KBM-7 (cell line): ENCODE data around the gene CRADD.

ENCODE experiments used
- DNase-seq: peaks from one replicate; pipeline ENCODE4 v3.0.0-alpha.2; 2015
- in situ Hi-C: fragments of 300-500 bp; cut with MboI; formaldehyde crosslinking; loops from 2 replicates; pipeline ENCODE4 v1.14.3; 2020; ENCODE audit warnings: low sequenced_read_pairs, low pct_unique_long_range_greater_than_20kb, mixed read lengths

Gene CRADD

DNA sequence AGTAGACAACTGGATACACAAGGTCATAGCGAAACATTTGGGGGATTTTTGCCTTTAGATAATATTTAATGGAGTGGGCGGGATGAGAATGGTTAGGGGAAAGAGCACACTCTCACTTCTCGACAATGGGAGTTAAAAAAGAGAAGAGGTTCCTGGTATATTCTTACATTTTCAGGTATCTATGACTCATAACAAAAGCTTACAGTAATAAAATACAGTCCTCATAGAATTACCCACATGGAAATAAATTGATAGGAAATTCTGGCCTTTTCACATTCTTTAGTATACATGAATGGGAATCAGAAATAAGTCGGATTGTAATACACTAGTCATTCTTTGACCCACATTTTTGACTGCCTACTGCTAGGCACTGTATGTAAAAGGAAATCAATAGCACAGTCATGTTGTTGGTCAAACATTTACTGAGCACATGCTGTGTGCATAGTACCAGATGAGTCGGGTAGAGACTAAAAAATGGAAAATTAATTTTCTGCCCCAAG, 8.2 kb upstream of the CRADD start:
- no peak for DNase-seq
- in situ Hi-C loops = no loop called here

DNA sequence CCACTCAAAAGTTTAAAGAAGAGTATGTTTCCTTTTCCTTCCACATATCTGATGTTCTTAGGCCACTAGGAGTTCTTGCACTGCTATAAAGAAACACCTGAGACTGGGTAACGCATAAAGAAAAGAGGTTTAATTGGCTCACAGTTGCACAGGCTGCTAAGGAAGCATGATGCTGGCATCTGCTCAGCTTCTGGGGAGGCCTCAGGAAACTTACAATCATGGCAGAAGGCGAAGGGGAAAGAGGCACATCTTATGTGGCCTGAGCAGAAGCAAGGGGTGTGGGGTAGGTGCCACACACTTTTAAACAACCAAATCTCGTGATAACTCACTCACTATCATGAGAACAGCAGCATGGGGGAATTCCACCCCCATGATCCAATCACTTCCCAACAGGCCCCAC, 7.7 kb upstream of the CRADD start:
- in situ Hi-C loops = no loop called here
- no peak for DNase-seq

DNA sequence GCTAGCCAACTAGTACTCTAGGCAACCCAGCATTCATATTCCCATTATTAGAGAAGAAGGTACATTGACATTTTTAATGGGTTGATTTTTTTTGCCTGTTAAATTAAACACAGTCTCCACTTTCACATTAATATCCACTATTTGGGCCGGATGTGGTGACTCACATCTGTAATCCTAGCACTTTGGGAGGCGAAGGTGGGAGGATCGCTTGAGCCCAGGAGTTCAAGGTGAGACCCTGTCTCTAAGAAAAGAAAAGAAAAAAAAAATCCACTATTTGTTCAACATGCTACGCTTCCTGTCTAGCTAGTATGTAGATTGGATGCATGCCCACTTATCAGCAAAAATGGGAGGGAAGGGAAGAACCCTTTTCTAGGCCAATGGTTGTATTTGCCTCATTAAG, 7.1 kb upstream of the CRADD start:
- DNase-seq = no peak
- in situ Hi-C loops = no loop called here

DNA sequence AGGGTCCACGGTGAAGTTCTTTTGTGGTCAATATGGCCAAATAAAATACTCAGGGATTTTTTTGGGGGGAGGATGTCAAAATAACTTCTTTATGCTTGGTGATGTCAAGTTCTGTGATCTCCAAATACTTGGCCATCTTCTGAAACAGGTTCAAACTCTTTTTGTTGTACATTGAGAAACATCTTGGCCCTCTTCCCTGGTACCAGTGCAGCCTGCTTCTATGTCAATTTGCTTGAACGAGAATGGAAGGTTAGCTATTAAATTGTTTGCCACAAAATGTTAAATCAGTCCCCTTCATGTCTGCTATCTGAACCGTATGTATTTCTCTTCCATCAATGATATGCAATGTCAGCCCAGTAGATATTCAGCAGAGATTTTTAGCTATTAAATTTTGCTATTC, 6.1 kb upstream of the CRADD start:
- in situ Hi-C loops = no loop called here
- no peak for DNase-seq

DNA sequence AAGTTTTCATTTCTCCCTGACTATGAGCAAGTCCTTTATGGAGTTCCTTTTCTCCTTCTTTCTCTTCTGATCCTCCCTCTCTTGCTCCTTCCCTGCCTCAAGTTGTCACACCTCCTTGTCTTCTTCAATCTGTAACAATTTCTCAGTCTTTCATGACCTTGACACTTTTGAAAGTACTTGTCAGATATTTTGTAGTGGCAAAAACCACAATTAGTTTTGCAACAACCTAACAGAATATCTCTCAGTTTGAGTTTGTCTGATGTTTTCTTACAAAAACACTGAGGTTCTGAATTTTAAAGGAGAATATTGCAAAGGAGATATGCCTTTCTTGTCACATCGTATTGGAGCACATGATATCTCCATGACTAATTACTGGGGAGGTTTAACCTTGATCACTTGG, 4.1 kb upstream of the CRADD start:
- in situ Hi-C loops = no loop called here
- no peak for DNase-seq

DNA sequence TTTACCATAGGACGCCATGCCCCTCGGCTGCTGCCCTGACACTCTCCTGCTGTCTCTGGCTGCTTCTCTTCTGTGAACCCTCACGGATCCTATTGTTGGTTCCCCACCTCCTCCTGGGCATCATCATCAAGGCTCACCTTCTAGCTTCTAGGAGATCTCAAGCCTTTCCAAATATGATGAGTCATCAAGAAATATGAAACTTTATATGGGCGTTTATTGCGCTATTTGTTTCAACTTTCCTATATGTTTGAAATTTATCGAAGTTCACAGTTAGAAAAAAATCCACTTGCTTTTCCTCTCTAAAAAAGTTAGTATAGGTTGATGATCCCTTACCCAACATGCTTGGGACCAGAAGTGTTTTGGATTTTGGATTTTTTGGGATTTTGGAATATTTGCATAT, 2.8 kb upstream of the CRADD start:
- DNase-seq = no peak
- in situ Hi-C loops = no loop called here

DNA sequence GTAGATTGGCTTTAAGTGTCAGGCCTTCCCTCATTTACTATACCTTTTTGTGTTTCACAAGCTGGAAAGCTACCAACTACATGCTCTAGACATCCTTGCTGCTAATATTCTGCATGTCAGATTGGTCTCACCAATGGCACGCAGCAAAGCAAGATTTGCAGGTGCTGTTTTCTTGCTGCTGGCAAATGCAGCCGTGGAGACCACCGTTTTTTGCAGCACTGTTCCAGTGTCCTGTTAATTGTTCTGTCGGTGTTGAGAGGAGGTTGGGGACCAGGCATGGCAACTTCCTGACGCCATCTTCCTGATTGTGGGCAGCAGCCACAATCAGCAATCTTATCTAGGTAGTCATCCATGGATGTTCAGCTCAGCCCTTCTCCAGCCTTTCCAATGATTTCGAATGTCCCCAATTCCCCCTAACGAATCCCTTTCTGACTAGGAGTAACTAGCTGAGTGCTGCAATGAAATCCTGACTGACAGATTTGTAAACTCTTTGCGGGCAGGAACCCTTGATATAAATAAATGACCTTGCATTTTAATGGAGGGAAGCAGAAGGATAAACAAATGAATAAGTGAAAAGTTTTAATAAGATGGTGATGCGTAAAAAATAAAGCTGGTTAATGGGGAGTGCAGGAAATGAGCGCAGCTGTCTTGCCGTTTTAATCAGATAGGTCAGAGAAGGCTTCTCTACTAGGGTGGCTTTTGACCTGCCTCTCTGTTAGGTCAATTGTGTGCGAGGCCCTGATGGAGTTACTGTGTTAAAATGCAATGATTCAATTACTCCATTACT, 574 bp upstream of the CRADD start:
- in situ Hi-C loops = no loop called here
- DNase-seq = no peak

DNA sequence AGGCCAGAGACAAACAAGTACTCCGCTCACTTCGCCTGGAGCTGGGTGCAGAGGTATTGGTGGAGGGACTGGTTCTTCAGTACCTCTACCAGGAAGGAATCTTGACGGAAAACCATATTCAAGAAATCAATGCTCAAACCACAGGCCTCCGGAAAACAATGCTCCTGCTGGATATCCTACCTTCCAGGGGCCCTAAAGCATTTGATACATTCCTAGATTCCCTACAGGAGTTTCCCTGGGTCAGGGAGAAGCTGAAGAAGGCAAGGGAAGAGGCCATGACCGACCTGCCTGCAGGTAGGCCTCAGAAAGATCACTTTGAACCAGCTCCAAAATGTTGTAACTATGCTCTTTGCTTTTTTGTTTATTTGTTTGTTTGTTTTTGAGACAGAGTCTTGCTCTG, 1.6 kb downstream of the CRADD start:
- in situ Hi-C loops = no loop called here
- DNase-seq = no peak

DNA sequence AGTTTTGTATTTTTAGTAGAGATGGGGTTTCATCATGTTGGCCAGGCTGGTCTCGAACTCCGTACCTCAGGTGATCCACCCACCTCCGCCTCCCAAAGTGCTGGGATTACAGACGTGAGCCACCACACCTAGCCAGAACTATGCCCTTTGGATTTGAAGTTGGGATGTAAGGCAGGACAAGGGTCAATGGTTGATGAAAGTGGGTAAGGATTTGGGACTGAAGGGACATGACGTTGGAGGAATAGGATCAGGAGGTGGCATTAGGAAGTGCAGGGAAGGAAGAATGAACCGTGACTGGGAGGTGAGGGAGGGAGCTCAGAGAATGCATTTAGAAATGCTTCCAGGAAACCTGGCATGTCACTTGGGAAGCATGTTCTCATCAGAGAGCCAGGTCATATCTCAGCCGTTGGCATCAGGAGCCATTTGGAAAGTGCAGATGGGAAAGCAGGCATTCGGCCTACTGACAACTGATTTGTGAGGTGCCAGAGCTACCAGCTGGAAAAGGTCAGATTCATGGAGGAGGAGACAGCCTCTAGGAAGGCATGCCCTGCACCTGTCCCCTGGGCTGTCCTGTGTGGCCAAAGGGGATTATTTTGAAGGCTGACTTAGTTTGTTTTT, 2.2 kb downstream of the CRADD start:
- in situ Hi-C loops = no loop called here
- DNase-seq = no peak

DNA sequence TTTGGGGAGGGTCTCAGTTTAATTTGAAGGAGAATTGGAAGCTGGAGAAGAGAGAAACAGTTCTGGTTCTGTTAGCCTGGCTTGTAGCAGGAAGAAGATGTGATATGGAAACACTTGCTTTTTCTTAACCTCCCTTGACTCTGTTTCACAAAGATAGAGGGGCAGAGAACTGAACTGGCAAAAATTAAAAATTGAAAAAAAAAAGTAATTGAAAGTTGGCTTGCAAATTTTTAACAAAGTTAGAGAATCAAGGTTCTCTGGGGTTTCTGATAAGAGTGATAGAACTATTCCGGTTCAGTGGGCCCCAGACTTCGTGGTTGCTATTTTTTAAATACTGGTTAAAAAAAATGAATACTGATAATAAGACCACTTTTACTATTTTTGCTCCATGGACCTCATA, 2.8 kb downstream of the CRADD start:
- DNase-seq = no peak
- in situ Hi-C loops = no loop called here

DNA sequence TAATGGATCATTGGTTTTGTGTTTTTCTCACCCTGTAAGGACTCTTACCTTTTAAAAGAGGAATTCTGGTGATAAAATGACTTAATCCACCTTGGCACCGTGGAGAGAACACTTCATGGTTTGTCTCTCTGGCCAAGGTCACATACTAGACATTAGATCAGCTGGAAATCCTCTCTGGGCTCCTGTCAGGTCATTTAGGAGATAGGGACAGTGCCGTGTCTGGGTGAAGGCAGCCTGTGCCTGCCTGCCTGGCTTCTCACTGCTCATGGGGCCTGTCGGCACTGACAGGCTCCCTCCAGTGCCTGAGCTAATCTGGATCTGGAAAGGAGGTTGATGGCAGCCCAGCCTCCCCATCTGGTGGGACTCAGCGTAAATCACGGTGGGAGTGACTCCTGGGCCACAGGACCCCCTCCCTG, 5.7 kb downstream of the CRADD start:
- DNase-seq = no peak
- in situ Hi-C loops = no loop called here

DNA sequence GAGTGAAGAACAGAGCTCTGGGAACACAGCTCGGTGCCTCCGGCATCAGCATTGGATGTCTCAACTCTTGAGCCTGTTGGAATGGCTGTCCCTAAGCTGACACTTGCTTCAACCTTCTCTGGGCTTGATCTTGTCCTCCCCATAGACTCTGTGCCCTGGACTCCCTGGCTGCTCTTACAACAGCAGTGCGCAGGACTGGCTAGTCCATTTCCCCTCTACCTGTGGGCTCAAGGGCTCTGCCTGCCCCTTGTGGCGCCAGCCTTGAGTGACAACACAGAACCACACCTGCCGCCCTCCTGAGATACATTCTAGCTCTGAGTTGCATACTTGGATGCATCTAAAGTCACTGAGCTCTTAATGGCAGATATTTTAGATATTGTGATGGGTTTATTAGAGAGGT, 6.2 kb downstream of the CRADD start:
- no peak for DNase-seq
- in situ Hi-C loops = no loop called here

DNA sequence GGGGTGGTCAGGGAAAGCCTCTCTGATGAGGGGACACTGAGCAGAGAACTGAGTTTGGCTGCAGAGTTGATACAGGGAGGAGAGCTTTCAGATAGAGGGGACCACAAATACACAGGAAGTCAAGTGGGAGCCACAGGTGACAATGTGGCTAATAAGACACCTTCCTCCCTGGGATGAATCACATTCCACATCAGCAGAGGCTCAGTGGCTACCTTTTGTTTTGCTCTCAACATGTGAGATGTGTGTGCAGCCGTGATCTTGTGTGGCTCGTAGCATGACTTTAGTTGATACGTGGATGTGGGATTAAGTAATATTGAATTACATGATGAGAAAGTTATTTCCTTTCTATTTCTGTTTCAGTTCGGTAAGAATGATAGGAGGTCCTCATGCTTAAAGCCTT, 7.5 kb downstream of the CRADD start:
- no peak for DNase-seq
- in situ Hi-C loops = no loop called here

DNA sequence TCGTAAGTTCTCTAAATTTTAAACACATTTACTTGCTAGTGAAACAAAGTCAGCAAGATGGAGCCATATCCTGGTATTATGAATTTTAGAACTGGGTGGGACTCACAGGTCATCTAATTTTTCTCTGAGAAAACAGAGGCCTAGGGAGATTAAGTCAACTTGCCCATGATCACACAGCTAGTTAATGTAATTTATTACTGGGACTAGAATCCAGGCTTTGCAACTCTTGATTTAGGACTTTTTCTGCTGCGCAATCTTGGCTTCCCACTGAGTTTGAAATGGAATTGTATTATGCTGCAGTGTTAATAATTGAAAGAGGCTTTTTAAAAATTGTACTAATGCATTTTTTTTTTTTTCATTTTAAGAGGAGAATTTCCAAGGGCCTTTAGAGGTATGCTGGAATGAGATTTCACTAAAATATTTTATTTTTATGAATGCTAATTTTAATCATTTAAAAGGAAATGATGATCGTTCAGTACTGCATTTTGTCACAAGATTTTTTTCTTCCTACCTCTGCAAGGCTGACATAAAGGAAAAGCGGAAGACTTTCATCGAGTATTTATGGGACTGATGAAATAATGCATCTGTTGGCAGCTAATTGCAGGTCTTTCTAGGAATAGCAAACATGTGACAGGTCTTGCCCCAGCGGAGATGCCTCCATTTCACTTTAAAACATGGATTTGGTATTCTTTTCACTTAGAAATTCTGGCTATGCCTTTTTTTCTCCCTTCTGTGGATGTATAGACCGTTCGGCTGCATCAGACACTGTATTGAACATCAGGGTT, 9.6 kb downstream of the CRADD start:
- DNase-seq = no peak
- in situ Hi-C loops = no loop called here

DNA sequence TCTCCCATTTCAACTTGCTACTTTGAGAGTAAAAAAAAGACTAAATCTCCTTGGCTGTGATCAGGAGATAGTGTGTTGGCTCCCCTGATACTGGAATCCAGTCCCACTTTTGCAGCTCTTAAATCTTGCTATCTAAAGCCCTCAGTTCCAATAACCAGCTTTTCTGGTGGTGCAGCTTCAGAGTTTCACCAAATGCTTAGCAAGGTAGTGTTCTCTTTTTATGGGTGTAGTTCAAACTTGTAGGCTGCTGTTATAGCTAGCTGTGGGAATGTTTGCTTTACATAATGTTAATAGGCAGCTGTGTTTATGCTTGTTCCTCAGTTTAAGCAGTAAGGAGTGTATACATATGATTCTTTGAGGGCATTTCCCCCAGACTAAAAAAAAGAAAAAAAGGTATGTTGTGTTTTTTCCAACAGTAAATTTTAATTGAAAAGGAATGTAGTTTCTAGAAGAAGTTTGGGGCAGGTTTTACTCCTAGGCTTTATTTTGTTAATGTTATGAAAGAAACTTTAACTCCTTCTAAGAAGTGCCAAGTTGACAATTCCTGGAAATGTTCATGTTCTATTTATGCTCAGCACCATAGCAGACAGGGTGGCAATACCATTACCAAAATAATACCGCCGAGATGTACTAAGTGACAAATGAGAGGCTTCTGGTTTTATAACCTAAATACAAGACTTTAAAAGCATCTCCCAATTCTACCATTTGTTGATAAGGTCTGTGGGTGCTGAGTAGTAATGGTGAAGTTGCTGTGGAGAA, 12.1 kb downstream of the CRADD start:
- in situ Hi-C loops = no loop called here
- DNase-seq = no peak

DNA sequence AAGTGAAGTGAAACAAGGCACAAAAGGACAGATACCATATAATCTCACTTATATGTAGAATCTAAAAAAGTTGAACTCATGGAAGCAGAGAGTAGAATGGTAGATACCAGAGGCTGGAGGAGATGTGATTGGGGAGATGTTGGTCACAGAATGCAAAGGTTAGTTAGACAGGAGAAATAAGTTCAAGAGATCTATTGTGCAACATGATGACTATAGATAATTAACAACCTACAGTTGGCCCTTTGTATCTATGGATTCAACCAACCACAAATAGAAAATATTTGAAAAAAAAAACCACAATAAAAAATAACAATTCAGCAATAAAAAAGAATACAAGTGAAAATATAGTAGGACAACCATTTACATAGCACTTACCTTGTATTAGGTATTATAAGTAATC, 19.3 kb downstream of the CRADD start:
- DNase-seq = no peak
- in situ Hi-C loops = no loop called here

DNA sequence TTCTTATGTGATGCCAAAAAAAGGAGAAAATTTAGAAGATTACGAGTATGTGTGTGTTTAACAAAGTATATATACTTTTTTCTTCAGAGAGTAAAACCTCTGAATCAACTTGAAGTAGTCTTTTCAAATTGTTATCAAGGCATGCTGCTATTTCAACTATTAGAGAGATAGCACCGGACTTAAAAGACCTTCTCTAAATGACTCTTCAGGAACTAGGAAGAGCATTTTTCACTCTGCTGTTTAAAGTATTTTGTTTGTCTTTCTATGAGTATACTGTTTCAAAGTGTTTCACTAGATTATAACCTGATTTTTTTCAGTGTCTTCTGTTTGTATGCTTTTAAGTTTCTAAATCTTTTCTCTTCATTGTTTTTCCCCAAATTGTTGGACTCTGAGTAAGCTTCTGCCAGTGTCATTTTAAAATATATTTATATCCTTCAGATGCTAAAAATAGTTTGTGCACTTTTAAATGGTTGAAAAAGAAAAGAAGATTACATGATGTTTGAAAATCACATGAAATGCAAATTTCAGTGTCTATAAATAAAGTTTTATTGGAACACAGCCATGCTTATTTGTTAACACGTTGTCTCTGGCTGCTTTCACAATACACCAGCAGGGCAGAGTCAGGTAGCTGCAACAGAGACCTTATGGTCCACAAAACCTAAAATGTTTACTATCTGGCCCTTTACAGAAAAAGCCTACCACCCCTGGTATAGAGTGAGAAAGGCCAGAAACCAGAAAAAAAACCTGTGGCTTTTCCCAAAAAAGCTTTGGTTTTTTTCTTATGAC, 21.3 kb downstream of the CRADD start:
- no peak for DNase-seq
- in situ Hi-C loops = no loop called here

DNA sequence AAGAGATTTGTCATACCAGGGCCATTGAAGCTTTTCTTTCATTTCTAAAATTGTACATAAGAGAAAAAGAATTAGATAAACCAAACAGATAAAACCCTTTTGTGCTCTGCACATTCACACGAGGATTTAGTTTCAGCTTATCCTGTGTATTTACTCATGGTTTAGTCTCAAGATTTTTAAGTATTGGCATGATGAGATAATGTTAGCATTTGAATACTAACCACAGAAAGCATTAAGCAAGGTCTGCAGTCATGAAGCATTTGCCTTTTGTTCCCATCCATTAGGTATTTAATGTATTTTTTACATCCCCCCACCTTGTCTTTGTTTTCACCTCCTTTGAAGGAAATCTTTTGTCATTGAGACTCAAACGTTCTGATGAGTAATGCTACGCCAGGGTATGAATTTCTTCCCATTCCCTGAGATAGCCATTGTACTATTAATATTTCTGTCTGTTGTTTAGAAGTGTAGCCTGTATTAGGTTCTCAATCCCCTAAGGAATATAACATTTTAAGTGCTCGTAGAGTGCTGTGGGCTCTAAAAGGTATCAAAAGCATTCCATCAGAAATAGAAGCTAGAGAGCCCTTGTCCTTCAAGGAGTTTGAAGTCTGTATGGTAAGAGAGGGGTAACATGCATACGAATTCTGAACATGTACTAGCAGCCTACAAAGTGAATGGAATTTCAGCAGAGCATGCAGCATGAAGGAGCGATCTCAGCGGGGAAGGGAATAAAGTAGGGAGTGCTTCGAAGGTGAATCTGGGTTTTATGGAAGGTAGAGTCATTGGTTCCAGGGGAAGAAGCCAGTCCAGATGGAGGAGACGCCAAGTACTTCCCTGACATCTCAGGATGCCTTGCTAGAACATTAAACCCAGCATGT, 22.3 kb downstream of the CRADD start:
- DNase-seq = no peak
- in situ Hi-C loops = no loop called here
